K562 (cell line): ENCODE data around the gene ZSCAN21. TPM values are rescaled to one million over a fixed set of nuclear protein-coding genes. Genes with fewer than 3 reads are reported as not detected.
A peak's percentile ranks its signal among the peaks of the same experiment; 100 is the strongest.

Experiments
- KDM5B ChIP-seq: fragments of 200-600 bp; sonication (generic); IDR thresholded peaks from 2 replicates; pipeline ENCODE4 v1.6.1; 2012; ENCODE audit warnings: low read depth, mild to moderate bottlenecking, moderate library complexity, low read length, control low read depth, inconsistent platforms; ENCODE audit not compliant: insufficient replicate concordance
- LCOR ChIP-seq: sonication (generic); formaldehyde crosslinking; IDR thresholded peaks from 2 replicates; pipeline ENCODE4 v1.8.0; 2022; ENCODE audit warnings: mild to moderate bottlenecking, missing genetic modification reagents
- NFATC3 ChIP-seq: fragments of 450-650 bp; IDR thresholded peaks from 2 replicates; pipeline ENCODE4 v1.6.1; 2017; ENCODE audit warnings: mild to moderate bottlenecking
- ZNF282 ChIP-seq: sonication (generic); formaldehyde crosslinking; IDR thresholded peaks from 2 replicates; pipeline ENCODE4 v1.8.1; 2023; ENCODE audit warnings: missing genetic modification reagents
- ZNF431 ChIP-seq: sonication (generic); formaldehyde crosslinking; IDR thresholded peaks from 2 replicates; pipeline ENCODE4 v1.8.0; 2022; ENCODE audit warnings: mild to moderate bottlenecking, missing genetic modification reagents
- polyA plus RNA-seq, 8 experiments: library from polyadenylated mRNA; depleted of rRNA in 4 of 8; stranded (reverse) in 5 of 8; unstranded in 3 of 8; fragments of >200 nt; fragmentation: Nextera tagmentation in 2 of 8; fragmentation: Illumina TruSeq in 1 of 8; extraction: Ambion mirVana in 2 of 8; extraction: Trizol in 1 of 8; gene quantifications; 2 replicates each; pipeline versions ENCODE4 v1.2.1 to v1.2.3, GENCODE V29; 2011 to 2014; ENCODE audit warnings: inconsistent platforms in 1 of 8, missing spikeins in 1 of 8
- total RNA-seq, 7 experiments: library from RNA; depleted of rRNA in 6 of 7; stranded (reverse); fragments of >200 nt in 6 of 7; fragmentation: Illumina TruSeq in 2 of 7; extraction: Trizol in 2 of 7; gene quantifications; 2 replicates each; pipeline versions ENCODE4 v1.2.1 to v1.2.3, GENCODE V29; 2011 to 2021; ENCODE audit warnings: low replicate concordance in 1 of 7
- TF ChIP-seq, protein P1 (sequence below), 3 experiments: fragments of 200-800 bp in 1 of 3; fragments of 250-450 bp in 1 of 3; fragments of 450-650 bp in 1 of 3; sonication (Bioruptor Pico) in 1 of 3; sonication (Bioruptor generic) in 1 of 3; formaldehyde crosslinking in 1 of 3; IDR thresholded peaks; 2 replicates each; pipeline versions ENCODE4 v1.6.1 to v1.8.0; 2016 to 2022; ENCODE audit warnings: mild to moderate bottlenecking in 2 of 3, missing genetic modification characterization in 2 of 3, missing compliant biosample characterization in 1 of 3, moderate library complexity in 1 of 3
- TF ChIP-seq, protein P2 (sequence below): fragments of 250-450 bp; sonication (Bioruptor Pico); IDR thresholded peaks from 2 replicates; pipeline ENCODE4 v1.9.0; 2021; ENCODE audit warnings: mild to moderate bottlenecking
- TF ChIP-seq, protein P3 (sequence below): fragments of 250-450 bp; sonication (Bioruptor Pico); IDR thresholded peaks from 2 replicates; pipeline ENCODE4 v1.4.0; 2020; ENCODE audit warnings: mild to moderate bottlenecking, moderate library complexity, borderline replicate concordance
- TF ChIP-seq, protein P4 (sequence below): sonication (generic); formaldehyde crosslinking; IDR thresholded peaks from 2 replicates; pipeline ENCODE4 v1.8.1; 2023; ENCODE audit warnings: missing genetic modification reagents, mild to moderate bottlenecking, borderline replicate concordance

Gene ZSCAN21
- total and polyA plus RNA-seq, 9 of the 15 experiments (the other 6 are each of a cell fraction or from before 2014, with no cell fraction given) = 5.9 to 15.5 (median 13.2) TPM

DNA sequence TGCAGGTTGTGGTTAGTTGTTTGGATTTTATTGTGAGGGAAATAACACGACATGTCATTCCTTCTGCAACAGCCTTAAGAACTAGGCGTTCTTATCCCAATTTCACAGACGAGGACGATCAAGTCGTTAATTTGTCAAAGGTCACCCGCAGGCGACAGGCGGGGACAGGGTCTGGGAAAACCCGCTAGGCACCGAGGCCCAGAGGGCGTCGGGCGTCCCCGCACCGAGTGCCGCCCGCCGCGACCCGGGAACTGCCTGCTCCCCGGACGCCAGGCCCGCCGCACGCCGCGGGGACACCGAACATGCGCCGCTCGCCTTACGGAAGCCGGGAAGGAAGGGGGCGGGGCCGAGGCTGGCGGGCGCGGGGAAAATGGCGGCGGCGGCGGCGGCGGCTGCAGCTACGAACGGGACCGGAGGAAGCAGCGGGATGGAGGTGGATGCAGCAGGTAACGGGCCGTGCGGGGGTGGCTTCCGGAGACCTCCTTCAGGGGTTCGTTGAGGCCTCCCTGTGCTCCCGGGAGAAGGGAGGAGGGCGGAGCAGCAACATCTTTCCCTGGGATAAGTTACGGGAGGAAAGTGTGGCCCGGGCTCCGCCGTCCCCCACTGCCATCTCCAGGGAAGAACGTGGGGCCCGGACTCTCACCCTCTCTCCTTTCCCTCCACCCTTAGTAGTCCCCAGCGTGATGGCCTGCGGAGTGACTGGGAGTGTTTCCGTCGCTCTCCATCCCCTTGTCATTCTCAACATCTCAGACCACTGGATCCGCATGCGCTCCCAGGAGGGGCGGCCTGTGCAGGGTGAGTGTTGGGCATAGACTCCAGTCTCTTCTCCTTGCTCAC is 39.3 kb downstream of the ZSCAN21 start, which contains the start of gene COPS6 (continued):
- TF ChIP-seq, protein P1, sequence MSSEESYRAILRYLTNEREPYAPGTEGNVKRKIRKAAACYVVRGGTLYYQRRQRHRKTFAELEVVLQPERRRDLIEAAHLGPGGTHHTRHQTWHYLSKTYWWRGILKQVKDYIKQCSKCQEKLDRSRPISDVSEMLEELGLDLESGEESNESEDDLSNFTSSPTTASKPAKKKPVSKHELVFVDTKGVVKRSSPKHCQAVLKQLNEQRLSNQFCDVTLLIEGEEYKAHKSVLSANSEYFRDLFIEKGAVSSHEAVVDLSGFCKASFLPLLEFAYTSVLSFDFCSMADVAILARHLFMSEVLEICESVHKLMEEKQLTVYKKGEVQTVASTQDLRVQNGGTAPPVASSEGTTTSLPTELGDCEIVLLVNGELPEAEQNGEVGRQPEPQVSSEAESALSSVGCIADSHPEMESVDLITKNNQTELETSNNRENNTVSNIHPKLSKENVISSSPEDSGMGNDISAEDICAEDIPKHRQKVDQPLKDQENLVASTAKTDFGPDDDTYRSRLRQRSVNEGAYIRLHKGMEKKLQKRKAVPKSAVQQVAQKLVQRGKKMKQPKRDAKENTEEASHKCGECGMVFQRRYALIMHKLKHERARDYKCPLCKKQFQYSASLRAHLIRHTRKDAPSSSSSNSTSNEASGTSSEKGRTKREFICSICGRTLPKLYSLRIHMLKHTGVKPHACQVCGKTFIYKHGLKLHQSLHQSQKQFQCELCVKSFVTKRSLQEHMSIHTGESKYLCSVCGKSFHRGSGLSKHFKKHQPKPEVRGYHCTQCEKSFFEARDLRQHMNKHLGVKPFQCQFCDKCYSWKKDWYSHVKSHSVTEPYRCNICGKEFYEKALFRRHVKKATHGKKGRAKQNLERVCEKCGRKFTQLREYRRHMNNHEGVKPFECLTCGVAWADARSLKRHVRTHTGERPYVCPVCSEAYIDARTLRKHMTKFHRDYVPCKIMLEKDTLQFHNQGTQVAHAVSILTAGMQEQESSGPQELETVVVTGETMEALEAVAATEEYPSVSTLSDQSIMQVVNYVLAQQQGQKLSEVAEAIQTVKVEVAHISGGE (CRISPR knock-in tag; IDR thresholded peaks at IDR 0.05) = peak; percentile 43 to 92 (median 65); a peak in 5 of 6 replicates
- TF ChIP-seq, protein P2, sequence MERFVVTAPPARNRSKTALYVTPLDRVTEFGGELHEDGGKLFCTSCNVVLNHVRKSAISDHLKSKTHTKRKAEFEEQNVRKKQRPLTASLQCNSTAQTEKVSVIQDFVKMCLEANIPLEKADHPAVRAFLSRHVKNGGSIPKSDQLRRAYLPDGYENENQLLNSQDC (CRISPR knock-in tag) = peak; percentile 58
- TF ChIP-seq NFATC3 = no peak
- TF ChIP-seq, protein P3, sequence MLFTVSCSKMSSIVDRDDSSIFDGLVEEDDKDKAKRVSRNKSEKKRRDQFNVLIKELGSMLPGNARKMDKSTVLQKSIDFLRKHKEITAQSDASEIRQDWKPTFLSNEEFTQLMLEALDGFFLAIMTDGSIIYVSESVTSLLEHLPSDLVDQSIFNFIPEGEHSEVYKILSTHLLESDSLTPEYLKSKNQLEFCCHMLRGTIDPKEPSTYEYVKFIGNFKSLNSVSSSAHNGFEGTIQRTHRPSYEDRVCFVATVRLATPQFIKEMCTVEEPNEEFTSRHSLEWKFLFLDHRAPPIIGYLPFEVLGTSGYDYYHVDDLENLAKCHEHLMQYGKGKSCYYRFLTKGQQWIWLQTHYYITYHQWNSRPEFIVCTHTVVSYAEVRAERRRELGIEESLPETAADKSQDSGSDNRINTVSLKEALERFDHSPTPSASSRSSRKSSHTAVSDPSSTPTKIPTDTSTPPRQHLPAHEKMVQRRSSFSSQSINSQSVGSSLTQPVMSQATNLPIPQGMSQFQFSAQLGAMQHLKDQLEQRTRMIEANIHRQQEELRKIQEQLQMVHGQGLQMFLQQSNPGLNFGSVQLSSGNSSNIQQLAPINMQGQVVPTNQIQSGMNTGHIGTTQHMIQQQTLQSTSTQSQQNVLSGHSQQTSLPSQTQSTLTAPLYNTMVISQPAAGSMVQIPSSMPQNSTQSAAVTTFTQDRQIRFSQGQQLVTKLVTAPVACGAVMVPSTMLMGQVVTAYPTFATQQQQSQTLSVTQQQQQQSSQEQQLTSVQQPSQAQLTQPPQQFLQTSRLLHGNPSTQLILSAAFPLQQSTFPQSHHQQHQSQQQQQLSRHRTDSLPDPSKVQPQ (CRISPR knock-in tag) = no peak
- peak; percentile 97; the same call in 1 of the 2 replicates for TF ChIP-seq ZNF282 (CRISPR knock-in tag)
- TF ChIP-seq KDM5B = peak; percentile 87
- TF ChIP-seq ZNF431 (CRISPR knock-in tag) = peak; percentile 96
- TF ChIP-seq LCOR (CRISPR knock-in tag) = peak; percentile 90
- TF ChIP-seq, protein P4, sequence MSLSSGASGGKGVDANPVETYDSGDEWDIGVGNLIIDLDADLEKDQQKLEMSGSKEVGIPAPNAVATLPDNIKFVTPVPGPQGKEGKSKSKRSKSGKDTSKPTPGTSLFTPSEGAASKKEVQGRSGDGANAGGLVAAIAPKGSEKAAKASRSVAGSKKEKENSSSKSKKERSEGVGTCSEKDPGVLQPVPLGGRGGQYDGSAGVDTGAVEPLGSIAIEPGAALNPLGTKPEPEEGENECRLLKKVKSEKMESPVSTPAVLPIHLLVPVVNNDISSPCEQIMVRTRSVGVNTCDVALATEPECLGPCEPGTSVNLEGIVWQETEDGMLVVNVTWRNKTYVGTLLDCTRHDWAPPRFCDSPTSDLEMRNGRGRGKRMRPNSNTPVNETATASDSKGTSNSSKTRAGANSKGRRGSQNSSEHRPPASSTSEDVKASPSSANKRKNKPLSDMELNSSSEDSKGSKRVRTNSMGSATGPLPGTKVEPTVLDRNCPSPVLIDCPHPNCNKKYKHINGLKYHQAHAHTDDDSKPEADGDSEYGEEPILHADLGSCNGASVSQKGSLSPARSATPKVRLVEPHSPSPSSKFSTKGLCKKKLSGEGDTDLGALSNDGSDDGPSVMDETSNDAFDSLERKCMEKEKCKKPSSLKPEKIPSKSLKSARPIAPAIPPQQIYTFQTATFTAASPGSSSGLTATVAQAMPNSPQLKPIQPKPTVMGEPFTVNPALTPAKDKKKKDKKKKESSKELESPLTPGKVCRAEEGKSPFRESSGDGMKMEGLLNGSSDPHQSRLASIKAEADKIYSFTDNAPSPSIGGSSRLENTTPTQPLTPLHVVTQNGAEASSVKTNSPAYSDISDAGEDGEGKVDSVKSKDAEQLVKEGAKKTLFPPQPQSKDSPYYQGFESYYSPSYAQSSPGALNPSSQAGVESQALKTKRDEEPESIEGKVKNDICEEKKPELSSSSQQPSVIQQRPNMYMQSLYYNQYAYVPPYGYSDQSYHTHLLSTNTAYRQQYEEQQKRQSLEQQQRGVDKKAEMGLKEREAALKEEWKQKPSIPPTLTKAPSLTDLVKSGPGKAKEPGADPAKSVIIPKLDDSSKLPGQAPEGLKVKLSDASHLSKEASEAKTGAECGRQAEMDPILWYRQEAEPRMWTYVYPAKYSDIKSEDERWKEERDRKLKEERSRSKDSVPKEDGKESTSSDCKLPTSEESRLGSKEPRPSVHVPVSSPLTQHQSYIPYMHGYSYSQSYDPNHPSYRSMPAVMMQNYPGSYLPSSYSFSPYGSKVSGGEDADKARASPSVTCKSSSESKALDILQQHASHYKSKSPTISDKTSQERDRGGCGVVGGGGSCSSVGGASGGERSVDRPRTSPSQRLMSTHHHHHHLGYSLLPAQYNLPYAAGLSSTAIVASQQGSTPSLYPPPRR = 0 out of 2 replicates have a peak, but pooled peaks have one; percentile 63
